Retina (tissue), 1 donor: ENCODE measurements around the gene LAIR2.
A peak's percentile ranks its signal among the peaks of the same experiment; 100 is the strongest.
"Not testable (repeated sequence)": the region's sequence is repeated elsewhere in the genome, so short reads cannot be mapped to it uniquely, and the experiment has no call there.

ENCODE experiments used
- DNase-seq: peaks from one replicate; pipeline ENCODE4 v3.0.0-alpha.2; 2016

The LAIR2 gene

DNA sequence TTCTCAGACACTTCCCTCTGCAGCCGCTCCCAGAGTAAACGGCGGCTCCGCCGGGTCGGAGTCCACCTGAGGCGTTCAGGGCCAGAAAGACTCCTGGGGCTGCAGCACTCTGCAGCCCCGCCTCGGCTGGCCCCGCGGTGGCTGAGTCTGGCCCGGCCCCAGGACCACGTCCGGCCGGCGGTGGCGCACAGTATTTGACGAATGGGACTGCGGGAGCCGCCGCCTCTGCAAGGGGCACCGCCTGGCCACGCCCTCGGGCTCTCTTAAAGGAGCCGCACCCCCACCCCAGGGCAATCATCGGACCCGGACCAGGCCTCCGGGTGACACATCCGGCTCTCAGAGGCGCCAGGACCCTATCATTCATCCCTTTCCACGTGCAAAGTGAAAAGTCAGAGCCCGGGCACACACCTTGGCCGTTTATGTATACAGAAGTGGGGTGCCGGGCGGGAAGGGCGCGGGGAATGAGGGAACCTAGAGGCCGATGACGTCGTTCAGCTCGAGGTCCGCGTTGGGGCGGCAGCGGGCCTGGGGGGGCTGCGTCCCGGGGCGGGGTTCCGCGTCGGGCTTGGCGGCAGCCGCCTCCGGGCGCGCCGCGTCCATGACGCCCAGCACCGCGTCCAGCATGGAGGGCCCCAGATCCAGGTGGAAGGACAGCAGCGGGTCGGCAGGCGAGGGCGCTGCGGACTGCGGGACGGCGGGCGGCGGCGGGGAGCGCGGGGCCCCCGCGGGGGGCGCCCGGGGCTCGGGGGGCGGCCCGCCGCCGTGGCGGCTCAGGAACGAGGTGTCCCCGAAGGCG, 37.8 kb upstream of the LAIR2 start:
- peak; percentile 90 for DNase-seq

GRCh38 chr19:54465426-54466109, 37.1 kb upstream of the LAIR2 start:
- peak; percentile 23 for DNase-seq

GRCh38 chr19:54466110-54466480, 36.5 kb upstream of the LAIR2 start:
- DNase-seq = not testable (repeated sequence)

DNA sequence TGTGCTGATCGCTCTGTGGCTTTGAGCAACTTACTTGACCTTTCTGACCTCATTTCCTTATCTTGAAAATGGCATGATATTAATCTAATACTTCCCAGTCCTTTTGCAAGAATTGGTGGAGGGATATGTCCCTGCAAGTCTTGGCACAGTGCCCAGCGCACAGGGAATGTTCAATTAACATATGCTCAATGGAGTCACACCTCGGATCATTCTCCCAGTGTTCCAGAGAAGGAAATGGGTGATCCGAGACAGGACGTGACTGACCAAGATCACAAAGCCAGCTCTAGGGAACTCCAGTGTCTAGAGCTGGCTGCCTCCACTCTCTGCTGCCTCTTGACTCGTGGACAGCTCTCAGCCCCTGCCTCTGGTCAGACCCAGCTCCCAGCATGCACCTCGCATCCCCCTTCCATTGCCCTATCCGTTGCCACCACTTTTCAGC, 33.1 kb upstream of the LAIR2 start:
- no peak for DNase-seq

DNA sequence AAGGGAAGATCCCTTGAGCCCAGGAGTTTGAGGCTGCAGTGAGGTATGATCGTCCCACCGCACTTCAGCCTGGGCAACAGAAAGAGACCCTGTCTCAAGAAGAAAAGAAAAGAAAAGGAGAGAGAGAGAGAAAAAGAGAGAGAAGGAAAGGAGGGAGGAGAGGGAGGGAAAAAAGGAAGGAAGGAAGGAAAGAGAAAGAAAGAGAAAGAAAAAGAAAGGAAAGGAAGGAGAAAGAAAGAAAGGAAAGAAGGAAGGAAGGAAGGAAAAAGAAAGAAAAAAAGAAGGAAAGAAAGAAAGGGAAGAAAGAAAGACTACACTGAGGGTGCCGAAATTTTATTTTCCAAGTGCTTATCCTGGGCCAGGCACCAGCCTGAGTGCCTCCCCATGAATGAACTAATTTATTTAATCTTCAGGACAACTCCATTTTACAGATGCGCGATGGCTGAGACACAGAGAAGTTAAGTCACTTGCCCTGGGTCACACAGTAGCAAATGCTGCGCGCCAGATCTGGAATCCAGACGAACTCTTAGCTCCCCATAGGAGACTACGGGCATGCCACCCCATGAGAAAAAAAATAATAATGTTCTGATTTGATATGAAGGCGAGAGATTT, 32.2 kb upstream of the LAIR2 start:
- no peak for DNase-seq

GRCh38 chr19:54470991-54471782, 31.4 kb upstream of the LAIR2 start:
- peak; percentile 51 for DNase-seq

DNA sequence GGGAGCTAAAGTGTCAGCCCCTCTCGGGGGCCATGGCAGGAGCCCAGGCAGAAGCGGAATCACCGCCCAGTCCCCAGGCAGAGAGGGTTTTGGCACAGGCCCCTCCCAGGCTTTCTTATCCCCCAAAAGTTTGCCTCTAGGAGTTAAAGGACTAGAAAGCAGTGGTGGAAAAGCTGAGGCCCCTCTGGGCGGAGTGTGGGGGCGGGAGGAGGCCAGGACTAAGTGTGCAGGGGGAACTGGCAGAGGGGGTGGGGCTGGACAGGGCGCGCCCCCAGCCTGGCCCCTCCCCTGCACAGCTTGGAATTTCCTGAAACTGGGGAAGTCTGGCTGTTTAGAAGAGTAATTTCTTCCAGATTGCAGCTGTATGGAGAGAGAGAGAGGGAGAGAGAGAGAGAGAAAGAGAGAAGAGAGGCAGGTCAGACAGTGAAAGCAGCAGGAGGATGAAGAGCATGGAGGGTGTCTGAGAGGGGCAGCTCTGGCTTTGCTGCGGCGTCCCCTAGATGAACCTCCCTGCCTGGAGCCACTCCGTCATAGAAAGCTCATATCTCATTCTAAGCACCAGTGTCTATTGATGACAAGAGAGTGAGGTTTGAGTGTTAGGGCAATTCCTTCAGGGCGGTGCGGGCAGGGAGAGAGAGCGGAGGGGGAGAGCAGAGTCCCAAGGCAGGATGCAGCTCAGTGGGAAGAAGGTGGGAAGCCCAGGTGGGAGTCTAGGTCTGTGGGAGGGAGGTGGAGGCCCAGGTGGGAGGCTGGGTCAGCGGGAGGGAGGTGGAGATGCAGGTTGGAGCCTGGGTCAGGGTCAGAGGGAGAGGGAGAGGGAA, 29.4 kb upstream of the LAIR2 start, which contains the start of gene CDC42EP5:
CDC42EP5 (minus strand) TSS at position 226 of the 821 bp plus-strand sequence. CDS start 7,749 bp downstream, outside the sequence.
- DNase-seq = peak; percentile 40

- DNase-seq = no peak
These were observed 28.7 kb upstream of the LAIR2 start for GRCh38 chr19:54473892-54474372.

DNA sequence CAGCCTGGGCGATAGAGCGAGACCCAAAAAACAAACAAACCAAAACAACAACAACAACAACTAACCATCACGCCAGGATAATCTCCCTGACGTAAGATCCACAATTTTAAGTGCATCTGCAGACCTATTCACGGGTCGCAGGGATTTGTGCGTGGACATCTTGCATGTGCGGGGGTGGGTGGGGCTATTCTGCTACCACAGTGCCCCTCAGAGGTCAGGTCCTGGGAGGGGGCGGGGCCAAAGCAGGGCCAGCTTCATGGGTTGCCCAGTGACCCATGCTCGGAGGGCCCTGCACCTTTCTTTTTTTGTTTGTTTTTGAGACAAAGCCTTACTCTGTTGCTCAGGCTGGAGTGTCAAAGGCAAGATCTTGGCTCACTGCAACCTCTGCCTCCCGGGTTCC, 26.9 kb upstream of the LAIR2 start:
- DNase-seq = no peak

DNA sequence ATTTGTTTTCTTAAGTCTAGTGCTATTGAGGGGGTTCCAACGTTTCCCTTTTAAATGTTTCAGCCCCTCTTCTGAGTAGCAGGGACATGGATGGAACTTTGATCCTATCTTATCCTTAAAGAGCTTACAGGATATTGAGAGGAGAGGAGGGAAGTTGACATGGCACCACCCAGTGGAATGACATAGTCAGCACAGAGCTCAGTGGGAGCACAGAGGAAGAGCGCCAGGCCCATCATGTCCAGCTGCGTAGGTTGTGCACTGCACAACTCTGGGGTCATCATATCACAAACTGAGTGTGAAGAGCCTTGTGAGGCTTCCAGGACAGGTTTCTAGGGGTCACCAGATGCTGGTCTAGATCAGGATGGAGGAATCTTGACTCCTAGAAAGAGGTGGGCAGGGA, 25.0 kb upstream of the LAIR2 start:
- no peak for DNase-seq

DNA sequence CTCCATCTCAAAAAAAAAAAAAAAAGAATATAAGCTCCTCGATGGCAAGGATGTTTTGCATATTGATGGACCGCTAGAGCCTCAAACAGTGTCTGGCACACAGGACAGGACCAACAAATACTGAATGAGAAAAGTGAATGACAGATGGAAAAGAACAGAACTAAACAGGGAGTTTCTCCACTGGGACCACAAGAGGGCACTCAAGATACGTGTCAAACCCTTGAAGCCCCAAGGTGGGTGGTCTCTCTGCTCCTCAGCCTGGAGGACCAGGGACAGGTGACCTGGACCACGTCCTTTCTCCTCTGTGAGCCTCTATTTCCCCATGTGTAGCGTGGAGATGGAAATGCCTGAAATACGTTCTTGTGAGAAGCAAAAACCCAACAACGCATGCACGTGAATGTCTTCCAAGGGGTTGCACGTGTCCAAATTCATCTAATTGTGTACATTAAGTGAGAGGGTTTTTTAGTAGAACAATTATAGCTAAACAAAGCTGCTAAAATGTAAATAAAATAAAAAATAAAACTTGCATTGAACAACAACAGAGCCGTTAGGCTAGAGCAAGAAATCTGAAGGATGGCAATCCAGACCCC, 23.9 kb upstream of the LAIR2 start:
- peak; percentile 64 for DNase-seq

DNA sequence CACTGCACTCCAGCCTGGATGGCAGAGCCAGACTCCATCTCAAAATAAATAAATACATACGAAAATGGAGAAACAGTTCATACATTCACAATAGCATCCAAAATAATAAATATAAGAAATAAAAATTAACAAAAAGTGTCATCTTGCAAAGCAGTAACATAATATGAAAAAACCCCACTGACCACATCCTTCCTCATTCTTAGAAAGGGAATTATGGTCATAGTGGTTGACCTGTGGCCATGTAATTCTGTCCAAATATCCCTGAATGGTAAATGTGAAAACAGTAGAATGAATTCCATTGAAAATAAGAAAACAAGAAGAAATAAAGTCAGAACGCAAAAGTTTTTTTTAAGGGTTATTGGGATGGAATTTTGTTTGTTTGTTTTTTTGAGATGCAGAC, 22.6 kb upstream of the LAIR2 start:
- DNase-seq = no peak

GRCh38 chr19:54481326-54481930, 21.2 kb upstream of the LAIR2 start:
- peak; percentile 67 for DNase-seq

GRCh38 chr19:54482889-54483288, 19.7 kb upstream of the LAIR2 start:
- DNase-seq = no peak

- no peak for DNase-seq
These were observed 18.2 kb upstream of the LAIR2 start for GRCh38 chr19:54484451-54484850.

DNA sequence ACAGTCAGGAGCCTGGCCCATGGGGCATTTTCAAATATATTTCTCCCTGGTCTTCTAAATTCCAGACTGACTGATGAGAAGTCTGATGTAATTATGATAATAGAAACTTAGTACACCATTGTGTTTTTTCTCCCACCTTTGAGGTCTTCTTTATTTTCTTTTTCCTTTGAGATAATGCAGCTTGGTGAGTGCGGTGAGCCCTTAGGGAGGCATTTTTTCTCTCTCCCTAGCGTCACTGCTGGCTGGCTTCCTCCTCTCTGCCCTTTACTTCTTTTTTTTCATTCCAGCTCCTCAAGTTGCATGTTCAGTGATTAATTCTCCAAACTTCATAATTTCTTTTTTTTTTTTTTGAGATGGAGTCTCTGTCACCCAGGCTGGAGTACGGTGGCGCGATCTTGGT, 16.8 kb upstream of the LAIR2 start:
- no peak for DNase-seq

GRCh38 chr19:54489341-54489740, 13.3 kb upstream of the LAIR2 start:
- no peak for DNase-seq

DNA sequence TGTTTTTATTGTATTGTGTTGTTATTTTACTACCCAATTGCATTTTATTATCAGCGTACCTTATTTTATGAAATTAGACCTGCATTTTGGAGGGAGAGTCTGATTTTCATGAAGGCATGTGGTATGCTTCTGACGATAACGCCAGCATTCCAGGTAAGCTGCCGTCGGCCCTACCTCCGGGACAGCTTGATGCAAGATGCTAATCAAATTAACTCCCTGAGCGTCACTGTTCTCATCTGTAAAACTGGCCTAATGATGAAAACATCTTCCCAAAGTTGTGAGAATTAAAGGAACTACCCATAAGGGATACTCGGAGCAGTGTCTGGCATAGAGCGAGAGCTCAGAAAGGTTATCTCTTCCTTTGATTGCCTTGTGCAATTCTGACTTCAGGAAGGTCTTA, 12.9 kb upstream of the LAIR2 start:
- no peak for DNase-seq

- DNase-seq = no peak
These were observed 10.1 kb upstream of the LAIR2 start for GRCh38 chr19:54492568-54492967.

- DNase-seq = not testable (repeated sequence)
These were observed 9.6 kb upstream of the LAIR2 start for GRCh38 chr19:54493056-54493455.

- no peak for DNase-seq
These were observed 8.6 kb upstream of the LAIR2 start for GRCh38 chr19:54493967-54494585.
